Left hindlimb (tissue), 1 donor: ENCODE results near the gene ZNF564.
"Not testable (repeated sequence)": the region's sequence is repeated elsewhere in the genome, so short reads cannot be mapped to it uniquely, and the experiment has no call there.

Experiments
- DNase-seq: peaks from one replicate; pipeline ENCODE4 v3.0.0-alpha.2; 2018

The ZNF564 gene

DNA sequence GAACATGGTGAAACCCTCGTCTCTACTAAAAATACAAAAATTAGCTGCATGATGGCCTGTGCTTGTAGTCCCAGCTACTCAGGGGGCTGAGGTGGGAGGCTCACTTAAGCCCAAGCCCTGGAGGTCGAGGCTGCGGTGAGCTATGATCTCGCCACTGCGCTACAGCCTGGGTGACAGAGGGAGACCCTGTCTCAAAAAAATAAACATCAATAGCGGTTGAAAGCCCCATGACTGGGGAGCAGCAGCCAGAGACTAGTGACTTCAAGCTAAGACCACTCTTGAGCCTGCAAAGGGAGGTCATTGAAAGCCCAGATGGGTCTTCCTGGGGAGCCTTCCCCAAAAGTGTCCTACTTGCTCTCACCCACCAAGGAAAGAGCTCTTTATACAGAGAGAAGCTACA is 54.8 kb downstream of the ZNF564 start:
- DNase-seq = no peak

DNA sequence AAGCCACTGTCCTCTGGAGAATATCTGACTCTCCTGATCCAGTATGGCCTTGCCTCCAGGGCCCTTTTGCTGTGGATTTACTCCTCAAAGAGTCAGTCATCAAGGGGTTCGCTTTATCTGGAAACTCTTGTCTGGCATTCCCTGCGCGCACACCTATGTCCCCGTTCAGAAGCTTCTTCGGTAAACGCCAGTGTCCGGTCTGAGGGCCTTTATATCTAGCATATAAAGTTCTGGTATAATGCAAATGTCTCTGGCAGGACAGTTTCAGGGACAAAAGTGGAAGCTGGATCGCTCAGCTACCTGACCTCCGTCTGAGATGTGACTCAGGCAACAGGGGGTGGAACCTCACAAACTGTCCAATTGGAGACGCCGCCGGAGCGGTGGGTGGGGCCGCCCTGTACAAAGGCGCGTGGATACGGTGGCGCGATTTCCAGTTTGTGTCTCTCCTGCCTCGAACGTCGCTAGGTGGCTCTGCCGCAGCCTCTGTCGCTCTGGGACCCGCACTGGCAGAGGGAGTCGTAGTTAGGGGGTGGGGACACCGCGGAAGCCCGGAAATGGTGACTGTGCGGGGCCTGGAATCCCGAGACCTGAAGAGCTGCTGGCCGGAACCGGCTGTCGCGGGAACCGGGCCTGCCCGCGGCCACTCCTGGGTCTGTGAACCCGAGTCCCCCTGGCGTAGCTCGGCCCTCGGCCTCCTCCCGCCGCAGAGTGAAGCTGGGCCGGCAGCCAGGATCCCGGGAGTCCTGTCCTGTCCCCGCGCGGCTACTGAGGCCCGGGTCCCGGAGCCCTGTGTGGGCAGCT is 56.1 kb downstream of the ZNF564 start:
- DNase-seq = peak; percentile 93

DNA sequence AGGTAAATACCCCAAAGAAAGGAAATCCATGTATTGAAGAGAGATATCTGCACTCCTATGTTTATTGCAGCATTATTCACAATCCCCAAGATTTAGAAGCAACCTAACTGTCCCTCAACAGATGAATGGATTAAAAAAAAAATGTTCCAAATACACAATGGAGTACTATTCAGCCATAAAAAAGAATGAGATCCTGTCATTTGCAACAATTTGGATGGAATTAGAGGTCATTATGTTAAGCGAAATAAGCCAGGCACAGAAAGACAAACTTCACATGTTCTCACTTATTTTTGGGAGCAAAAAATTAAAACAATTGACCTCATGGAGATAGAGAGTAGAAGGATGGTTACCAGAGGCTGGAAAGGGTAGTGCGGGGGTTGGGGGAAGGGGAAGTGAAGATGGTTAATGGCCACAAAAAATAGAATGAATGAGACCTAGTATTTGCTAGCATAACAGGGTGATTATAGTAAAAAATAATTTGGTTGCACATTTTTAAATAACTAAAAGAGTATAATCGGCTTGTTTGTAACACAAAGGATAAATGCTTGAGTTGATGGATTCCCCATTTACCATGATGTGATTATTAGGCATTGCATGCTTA is 56.9 kb downstream of the ZNF564 start:
- DNase-seq = no peak

DNA sequence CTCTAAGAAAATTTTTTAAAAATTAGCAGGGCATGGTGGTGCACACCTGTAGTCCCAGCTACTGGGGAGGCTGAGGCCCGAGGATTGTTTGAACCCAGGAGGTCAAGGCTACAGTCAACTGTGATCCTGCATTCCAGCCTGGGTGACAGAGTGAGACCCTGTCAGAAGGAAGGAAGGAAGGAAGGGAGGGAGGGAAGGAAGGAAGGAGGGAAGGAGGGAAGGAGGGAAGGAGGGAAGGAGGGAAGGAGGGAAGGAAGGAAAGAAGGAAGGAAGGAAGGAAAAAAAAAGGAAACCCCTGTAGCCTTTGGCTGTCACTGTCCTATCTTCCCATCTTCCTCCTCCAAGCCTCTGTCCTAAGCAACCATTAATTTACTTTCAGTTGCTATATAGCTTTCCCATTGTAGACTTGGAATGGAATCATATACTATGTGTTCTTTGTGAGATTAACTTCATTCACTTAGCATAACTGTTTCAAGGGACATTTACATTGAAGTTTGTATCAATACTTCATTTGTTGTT is 65.0 kb downstream of the ZNF564 start:
- not testable (repeated sequence) for DNase-seq

DNA sequence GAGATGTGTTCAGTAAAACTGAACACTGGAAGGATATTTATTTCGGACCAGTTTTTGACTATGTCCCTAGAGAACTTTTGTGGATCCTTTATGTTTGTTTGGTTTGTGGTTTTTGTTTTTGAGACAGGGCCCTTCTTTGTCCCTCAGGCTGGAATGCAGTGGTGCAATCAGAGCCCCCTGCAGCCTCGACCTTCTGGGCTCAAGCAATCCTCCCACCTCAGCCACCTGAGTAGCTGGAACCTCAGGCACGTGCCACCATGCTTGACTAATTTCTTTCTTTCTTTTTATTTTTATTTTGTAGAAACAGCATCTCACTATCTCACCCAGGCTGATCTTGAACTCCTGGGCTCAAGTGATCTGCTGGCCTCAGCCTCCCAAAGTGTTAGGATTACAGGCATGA is 65.7 kb downstream of the ZNF564 start:
- no peak for DNase-seq

DNA sequence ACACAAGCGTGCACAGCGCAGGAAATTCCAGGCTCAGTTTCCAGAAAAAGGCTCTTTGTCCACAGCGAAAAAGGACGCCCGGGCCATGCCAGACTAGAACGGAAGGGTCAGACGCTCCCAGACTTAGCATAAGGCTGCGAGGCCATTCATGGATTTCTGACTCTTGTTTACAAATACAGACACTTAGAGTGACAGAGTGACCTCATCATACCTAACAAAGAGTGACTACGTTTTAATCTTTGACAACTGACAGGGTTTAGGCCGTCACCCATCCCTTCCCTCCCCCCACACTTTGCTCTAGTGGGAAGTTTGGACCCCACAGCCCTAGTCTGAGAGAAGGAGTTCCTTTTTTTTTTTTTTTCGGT is 66.2 kb downstream of the ZNF564 start:
- DNase-seq = no peak

DNA sequence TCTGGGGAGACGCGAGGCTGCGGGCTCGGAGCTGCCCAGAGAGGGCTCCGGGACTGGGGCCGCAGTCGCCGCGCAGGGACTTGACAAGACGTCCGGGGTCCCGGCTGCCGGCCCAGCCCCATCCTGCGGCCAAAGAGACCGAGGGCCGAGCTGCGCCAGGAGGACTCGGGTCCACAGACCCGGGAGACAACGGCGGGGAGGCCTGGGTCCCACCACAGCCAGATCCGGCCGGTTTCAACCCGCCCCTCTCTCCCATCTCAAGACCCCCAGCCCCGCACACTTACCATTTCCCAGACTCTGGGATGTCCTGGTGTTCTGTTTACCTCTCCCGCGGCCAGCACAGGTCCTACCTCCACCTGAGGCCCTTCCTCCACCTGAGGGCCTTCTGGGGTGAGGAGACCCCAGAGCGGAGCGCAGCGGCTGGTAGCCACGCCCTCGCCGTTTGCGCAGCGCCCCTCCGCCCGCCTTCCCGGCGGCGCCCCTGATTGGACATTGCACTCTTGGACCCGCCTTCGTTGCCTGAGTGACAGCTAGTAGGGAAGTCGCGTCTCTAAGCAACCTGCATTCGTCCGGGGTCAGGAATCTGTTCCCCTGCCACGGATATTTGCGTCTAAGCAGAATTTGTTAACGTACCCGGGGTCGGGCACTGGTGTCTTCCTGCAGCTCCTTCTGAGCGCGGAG is 66.8 kb downstream of the ZNF564 start, which contains the start of gene ZNF709:
Gene ZNF709, minus strand, starts transcription at position 446 of the 681 bp plus-strand sequence. Its CDS starts 159 bp downstream, at position 287.
- DNase-seq = peak; percentile 94

DNA sequence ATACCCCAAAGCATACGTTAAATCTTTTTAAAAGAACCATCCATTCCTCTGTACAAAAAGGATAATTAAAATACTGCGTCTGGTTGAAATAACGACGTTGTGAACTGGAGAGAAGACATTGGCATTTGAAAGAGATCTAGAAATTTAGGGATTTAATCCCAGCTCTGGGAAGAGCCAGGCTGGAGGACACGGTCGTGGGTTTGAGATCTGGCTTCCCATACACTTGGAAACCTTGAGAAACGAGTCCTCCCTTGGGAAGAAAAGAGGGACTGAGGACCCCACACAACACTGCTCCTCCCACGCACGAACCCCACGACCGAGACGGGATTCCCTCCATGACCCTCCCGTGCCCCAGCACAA is 67.3 kb downstream of the ZNF564 start:
- no peak for DNase-seq

DNA sequence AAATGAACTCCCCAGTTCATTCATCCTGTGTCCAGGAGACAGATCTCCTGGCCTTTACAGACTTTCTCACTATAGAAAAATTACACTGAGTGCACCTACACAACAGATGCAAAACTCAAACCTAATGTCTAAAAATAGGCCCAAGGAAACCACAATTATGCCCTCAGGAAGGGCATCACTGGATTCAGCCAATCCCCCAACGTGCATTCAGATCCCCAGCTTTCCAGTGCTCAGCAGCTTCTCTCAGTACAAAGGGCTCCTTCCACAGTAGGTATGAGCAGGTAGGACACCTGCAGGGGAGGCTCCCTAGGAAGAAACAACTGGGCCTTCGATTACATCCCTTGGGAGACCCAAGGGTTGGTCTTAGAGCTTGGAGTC is 68.8 kb downstream of the ZNF564 start:
- no peak for DNase-seq

DNA sequence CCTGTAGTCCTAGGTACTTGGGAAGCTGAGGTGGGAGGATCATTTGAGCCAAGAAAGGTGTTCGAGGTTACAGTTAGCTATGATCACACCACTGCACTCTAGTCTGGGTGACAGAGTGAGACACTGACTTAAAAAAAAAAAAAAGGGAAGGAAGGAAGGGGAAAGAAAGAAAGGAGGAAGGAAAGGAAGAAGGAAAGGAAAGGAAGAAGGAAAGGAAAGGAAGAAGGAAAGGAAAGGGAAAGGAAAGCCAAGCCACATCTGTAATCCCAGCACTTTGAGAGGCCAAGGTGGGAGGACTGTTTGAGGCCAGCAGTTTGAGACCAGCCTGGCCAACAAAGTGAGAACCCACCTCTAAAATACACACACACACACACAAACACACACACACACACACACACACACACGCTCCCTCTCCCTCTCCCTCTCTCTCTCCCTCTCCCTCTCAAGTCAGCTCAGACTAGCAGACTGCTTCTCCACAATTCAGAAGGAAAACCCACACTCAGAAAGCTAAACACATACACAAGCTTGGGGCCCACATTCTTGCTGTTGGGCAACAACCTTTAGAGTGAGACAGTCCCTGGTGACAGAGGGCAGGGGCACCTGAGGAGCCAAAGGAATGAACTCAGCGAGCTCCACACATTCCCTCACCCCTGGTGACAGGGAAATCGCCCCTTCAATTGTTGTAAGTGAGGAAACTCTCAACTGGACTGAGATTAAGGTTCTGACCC is 69.3 kb downstream of the ZNF564 start:
- DNase-seq = no peak

DNA sequence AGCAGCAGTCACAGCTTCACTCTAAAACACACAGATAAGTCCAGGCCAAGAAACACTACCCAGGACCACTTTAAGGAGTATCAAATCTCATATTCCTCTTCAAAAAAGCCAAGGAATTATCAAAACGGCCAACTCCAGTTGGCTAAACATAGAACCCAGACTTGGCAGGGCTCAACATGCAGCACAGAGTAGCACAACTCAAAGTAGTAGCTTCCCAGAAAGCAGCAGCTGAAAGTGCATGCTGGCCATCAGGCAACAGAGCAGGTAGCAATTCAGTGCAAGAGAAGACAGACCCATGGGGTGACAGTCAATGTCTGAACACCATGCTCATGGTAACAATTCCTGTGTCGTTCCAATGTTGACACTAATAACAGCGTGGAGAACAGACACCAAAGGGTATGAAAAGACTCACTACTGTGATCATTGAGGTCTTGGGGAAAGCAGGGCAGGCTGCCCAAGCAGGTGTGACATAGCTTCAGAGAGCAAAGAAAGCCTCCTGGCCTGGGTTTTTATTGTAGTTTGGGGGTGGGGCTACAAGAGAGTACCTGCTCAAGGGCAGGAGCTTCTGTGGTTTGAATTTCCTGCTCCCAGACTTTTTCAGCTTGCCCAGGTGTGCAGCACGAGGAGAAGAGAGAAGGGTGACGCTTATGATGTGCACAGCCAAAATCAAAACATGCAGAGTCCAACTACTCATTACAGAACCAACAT is 72.9 kb downstream of the ZNF564 start:
- DNase-seq = no peak
